ENCODE data around the gene TGFA. TPM values are rescaled to one million over a fixed set of nuclear protein-coding genes. Genes with fewer than 3 reads are reported as not detected.

The TGFA gene
- total RNA-seq, 1 experiment from 2014 or later, result 50.1 TPM

DNA sequence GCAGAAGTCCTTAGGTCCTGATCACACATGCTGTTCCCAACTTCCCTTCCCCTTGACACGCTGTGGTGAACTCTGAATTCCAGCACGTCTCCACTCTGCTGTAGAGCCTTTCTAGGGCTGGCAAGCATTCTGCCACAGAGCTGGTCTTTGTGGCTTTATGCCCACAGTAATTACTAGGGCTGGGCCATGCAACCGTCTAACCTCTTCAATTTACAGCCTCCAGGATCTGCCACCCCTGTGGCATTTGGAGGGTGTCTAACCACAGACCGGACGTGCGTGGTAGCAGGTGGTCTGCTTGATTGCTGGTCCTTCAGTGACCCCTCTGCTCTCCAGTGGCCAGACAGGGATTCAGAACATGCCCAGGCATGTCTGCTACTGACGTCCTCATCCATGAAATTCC lies 43.1 kb upstream of the TGFA start:
- Histone ChIP-seq H3K4me3 (replicated peaks in 1 of 2; ENCODE audit: low read depth in 1 of 2, low read length in 2 of 2) (peak overlapping the region in 1 of 2 experiments; percentile 28; a peak in 2 of 4 replicates), H4K20me1 (ENCODE audit: insufficient read depth) (no peaks in the 10 kb centered on the region), H3K4me2 (ENCODE audit: low read length) (peak overlapping the region; percentile 74), H3K36me3 (ENCODE audit: control insufficient read depth in 1 of 2, insufficient read depth in 2 of 2, low read length in 2 of 2) (no peaks in the 10 kb centered on the region), H3K9ac (ENCODE audit: low read length) (peak overlapping the region; percentile 44), H3K9me2 (ENCODE audit: insufficient read depth) (no peaks in the 10 kb centered on the region), H2AFZ (ENCODE audit: low read depth, low read length, poor library complexity, severe bottlenecking) (peak overlapping the region; percentile 76), H3K27me3 (ENCODE audit: insufficient read depth, low read length) (no peaks in the 10 kb centered on the region), H3K27ac (ENCODE audit: low read depth, low read length) (peak overlapping the region; percentile 93), H3K9me3 (ENCODE audit: control insufficient read depth in 1 of 2, insufficient read depth in 1 of 2, low read depth in 1 of 2, low read length in 2 of 2) (no peaks in the 10 kb centered on the region), H3K79me2 (ENCODE audit: insufficient read depth, low read length) (no peaks in the 10 kb centered on the region), H3K4me1 (ENCODE audit: control insufficient read depth in 1 of 2, insufficient read depth in 2 of 2, low read length in 2 of 2) (peaks cover 24 to 32% of the 10 kb centered on the region in 2 experiments)
- BruUV-seq (replicated peaks), result TSS peak; percentile 98
- DNase-seq (ENCODE audit: low read depth, low spot score), result peak; percentile 59
- TF ChIP-seq YY1 (IDR thresholded peaks at IDR 0.05; ENCODE audit: extremely low read depth, insufficient replicate concordance, low read depth, low read length), result peak; percentile 40
- TF ChIP-seq, protein P1, sequence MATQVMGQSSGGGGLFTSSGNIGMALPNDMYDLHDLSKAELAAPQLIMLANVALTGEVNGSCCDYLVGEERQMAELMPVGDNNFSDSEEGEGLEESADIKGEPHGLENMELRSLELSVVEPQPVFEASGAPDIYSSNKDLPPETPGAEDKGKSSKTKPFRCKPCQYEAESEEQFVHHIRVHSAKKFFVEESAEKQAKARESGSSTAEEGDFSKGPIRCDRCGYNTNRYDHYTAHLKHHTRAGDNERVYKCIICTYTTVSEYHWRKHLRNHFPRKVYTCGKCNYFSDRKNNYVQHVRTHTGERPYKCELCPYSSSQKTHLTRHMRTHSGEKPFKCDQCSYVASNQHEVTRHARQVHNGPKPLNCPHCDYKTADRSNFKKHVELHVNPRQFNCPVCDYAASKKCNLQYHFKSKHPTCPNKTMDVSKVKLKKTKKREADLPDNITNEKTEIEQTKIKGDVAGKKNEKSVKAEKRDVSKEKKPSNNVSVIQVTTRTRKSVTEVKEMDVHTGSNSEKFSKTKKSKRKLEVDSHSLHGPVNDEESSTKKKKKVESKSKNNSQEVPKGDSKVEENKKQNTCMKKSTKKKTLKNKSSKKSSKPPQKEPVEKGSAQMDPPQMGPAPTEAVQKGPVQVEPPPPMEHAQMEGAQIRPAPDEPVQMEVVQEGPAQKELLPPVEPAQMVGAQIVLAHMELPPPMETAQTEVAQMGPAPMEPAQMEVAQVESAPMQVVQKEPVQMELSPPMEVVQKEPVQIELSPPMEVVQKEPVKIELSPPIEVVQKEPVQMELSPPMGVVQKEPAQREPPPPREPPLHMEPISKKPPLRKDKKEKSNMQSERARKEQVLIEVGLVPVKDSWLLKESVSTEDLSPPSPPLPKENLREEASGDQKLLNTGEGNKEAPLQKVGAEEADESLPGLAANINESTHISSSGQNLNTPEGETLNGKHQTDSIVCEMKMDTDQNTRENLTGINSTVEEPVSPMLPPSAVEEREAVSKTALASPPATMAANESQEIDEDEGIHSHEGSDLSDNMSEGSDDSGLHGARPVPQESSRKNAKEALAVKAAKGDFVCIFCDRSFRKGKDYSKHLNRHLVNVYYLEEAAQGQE (IDR thresholded peaks at IDR 0.05; ENCODE audit: low read depth), result no peak
- TF ChIP-seq EZH2 (IDR thresholded peaks at IDR 0.05), result no peak
- TF ChIP-seq POLR2AphosphoS5 (IDR thresholded peaks at IDR 0.05; ENCODE audit: low read depth, low read length), result peak; percentile 14; the same call in 1 of the 2 replicates
- TF ChIP-seq, protein P2, sequence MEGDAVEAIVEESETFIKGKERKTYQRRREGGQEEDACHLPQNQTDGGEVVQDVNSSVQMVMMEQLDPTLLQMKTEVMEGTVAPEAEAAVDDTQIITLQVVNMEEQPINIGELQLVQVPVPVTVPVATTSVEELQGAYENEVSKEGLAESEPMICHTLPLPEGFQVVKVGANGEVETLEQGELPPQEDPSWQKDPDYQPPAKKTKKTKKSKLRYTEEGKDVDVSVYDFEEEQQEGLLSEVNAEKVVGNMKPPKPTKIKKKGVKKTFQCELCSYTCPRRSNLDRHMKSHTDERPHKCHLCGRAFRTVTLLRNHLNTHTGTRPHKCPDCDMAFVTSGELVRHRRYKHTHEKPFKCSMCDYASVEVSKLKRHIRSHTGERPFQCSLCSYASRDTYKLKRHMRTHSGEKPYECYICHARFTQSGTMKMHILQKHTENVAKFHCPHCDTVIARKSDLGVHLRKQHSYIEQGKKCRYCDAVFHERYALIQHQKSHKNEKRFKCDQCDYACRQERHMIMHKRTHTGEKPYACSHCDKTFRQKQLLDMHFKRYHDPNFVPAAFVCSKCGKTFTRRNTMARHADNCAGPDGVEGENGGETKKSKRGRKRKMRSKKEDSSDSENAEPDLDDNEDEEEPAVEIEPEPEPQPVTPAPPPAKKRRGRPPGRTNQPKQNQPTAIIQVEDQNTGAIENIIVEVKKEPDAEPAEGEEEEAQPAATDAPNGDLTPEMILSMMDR (IDR thresholded peaks at IDR 0.05 in 2 of 3, conservative IDR thresholded peaks at IDR 0.05 in 1 of 3; ENCODE audit: borderline replicate concordance in 1 of 3, insufficient read depth in 1 of 3, low read depth in 2 of 3, low read length in 2 of 3), result no peak
- TF ChIP-seq, protein P3, sequence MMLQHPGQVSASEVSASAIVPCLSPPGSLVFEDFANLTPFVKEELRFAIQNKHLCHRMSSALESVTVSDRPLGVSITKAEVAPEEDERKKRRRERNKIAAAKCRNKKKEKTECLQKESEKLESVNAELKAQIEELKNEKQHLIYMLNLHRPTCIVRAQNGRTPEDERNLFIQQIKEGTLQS (IDR thresholded peaks at IDR 0.05), result no peak
- TF ChIP-seq, protein P4, sequence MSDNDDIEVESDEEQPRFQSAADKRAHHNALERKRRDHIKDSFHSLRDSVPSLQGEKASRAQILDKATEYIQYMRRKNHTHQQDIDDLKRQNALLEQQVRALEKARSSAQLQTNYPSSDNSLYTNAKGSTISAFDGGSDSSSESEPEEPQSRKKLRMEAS (IDR thresholded peaks at IDR 0.05), result no peak; the same call in 1 of the 2 replicates
- TF ChIP-seq, protein P5, sequence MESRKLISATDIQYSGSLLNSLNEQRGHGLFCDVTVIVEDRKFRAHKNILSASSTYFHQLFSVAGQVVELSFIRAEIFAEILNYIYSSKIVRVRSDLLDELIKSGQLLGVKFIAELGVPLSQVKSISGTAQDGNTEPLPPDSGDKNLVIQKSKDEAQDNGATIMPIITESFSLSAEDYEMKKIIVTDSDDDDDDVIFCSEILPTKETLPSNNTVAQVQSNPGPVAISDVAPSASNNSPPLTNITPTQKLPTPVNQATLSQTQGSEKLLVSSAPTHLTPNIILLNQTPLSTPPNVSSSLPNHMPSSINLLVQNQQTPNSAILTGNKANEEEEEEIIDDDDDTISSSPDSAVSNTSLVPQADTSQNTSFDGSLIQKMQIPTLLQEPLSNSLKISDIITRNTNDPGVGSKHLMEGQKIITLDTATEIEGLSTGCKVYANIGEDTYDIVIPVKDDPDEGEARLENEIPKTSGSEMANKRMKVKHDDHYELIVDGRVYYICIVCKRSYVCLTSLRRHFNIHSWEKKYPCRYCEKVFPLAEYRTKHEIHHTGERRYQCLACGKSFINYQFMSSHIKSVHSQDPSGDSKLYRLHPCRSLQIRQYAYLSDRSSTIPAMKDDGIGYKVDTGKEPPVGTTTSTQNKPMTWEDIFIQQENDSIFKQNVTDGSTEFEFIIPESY (IDR thresholded peaks at IDR 0.05; ENCODE audit: extremely low read depth, insufficient replicate concordance, low read length), result no peak
- peak; percentile 82 for ATAC-seq
- ChIA-PET CTCF (interaction anchor here (0.6 to 2.1 kb wide), 2 partner anchors 21 to 255 kb away, joined by 3 to 7 read pairs; no protein-coding TSS in a partner anchor), POLR2A (interaction anchor here (1.0 to 1.2 kb wide), 3 partner anchors 39 to 339 kb away, joined by 3 to 4 read pairs (median 3); partner anchors contain the start of gene PCYOX1), RAD21 (ENCODE audit: low non-redundant PET in 1 of 2, low total read pairs in 2 of 2, uncharacterized antibody in 2 of 2, unreplicated experiment in 2 of 2) (interaction anchor here in 1 of 2 experiments (0.6 kb wide), 1 partner anchor 21 kb away, joined by 3 read pairs; no protein-coding TSS in a partner anchor)
- intact Hi-C loops (cut with micrococcal nuclease), result no loop called here

All from HCT116 (cell line).